Esophagus squamous epithelium (tissue), 4 donors: Measurements from ENCODE around the gene MAP3K5.

ENCODE experiments used
- POLR2A ChIP-seq, 4 donors: fragments of 450-650 bp; IDR thresholded peaks; one replicate each; pipeline ENCODE4 v1.6.1; 2017; ENCODE audit warnings: antibody characterized with exemption in 4 of 4, mild to moderate bottlenecking in 4 of 4, moderate library complexity in 3 of 4
- TF ChIP-seq, protein P1 (sequence below), 6 experiments: fragments of 450-650 bp in 4 of 6; fragments of 200-600 bp in 2 of 6; sonication (generic) in 2 of 6; IDR thresholded peaks; one replicate each; pipeline ENCODE4 v1.5.1; 2016 to 2019; ENCODE audit warnings: antibody characterized with exemption in 6 of 6, mild to moderate bottlenecking in 4 of 6, moderate library complexity in 4 of 6

DNA sequence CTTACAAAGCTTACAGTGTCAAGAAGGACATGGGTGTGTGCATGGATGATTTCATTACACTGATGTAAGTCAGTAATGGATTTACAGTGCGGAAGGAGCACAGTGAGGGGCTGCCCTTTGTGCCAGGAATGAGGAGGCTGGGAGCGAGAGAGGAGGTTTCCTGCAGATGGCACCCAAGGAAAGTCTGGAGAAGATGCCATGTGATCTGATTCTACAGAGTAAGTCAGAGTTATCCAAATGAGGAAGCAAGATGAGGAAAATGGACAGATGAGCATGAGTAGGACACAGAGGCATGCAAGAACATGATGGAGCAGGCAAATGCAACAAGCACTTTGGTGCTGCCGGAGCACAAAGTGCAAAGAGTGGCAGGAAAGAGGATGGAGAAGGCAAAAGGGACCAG lies 271.8 kb downstream of the MAP3K5 start:
- TF ChIP-seq, protein P1, sequence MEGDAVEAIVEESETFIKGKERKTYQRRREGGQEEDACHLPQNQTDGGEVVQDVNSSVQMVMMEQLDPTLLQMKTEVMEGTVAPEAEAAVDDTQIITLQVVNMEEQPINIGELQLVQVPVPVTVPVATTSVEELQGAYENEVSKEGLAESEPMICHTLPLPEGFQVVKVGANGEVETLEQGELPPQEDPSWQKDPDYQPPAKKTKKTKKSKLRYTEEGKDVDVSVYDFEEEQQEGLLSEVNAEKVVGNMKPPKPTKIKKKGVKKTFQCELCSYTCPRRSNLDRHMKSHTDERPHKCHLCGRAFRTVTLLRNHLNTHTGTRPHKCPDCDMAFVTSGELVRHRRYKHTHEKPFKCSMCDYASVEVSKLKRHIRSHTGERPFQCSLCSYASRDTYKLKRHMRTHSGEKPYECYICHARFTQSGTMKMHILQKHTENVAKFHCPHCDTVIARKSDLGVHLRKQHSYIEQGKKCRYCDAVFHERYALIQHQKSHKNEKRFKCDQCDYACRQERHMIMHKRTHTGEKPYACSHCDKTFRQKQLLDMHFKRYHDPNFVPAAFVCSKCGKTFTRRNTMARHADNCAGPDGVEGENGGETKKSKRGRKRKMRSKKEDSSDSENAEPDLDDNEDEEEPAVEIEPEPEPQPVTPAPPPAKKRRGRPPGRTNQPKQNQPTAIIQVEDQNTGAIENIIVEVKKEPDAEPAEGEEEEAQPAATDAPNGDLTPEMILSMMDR (IDR thresholded peaks at IDR 0.05): no peak
- TF ChIP-seq POLR2A (IDR thresholded peaks at IDR 0.05): no peak
